Erythroblast (primary cell): Measurements from ENCODE around the gene RFX2.

Experiments used
- GATA1 ChIP-seq: IDR thresholded peaks from 2 replicates; pipeline ENCODE4 v1.6.1; 2011; ENCODE audit warnings: low read depth, mild to moderate bottlenecking, control low read depth, low read length, moderate library complexity
- POLR2A ChIP-seq: IDR thresholded peaks from 2 replicates; pipeline ENCODE4 v1.6.1; 2011; ENCODE audit warnings: mild to moderate bottlenecking, low read length

GRCh38 chr19:6020972-6021805 is 89.1 kb downstream of the RFX2 start:
- no peak for TF ChIP-seq POLR2A
- TF ChIP-seq GATA1: no peak
